ENCODE results near the gene NBPF4.
"Not testable (repeated sequence)": the region's sequence is repeated elsewhere in the genome, so short reads cannot be mapped to it uniquely, and the experiment has no call there.

NBPF4 gene

DNA sequence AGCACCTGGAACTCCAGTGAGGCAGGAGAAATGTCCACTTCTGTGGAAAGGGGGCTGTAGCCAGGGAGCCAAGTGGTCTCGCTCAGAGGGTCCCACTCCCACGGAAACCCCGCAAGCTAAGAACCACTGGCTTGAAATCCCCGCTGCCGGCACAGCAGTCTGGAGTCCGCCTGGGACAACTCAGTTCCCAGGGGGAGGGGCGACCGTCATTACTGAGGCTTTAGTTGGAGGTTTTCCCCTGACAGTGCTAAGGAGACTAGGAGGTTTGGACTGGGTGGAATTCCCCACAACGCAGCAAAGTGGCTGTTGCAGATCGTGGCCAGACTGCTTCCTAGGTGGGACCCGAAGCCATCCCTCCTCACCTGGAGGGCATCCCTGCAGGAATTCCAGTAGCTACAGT lies 18.1 kb upstream of the NBPF4 start:
- not testable (repeated sequence) for H3K27me3 ChIP-seq (ENCODE audit: control insufficient read depth in 3 of 3, insufficient read depth in 3 of 3, low read depth in 1 of 3, low read length in 3 of 3); H3K18ac ChIP-seq (ENCODE audit: low read length); H3K27ac ChIP-seq (replicated peaks; ENCODE audit: low read length); H3K4me1 ChIP-seq (ENCODE audit: control insufficient read depth in 2 of 2, insufficient read depth in 1 of 2, low read depth in 1 of 2, low read length in 2 of 2); H2BK120ac ChIP-seq (ENCODE audit: low read depth, low read length); H3K4ac ChIP-seq (ENCODE audit: low read length); H3K23ac ChIP-seq (ENCODE audit: low read depth, low read length, poor library complexity); H3K4me2 ChIP-seq (ENCODE audit: insufficient read depth, low read length, poor library complexity, severe bottlenecking); H3K79me1 ChIP-seq (ENCODE audit: low read depth, low read length); H3K36me3 ChIP-seq (replicated peaks in 1 of 2; ENCODE audit: control insufficient read depth in 2 of 2, insufficient read depth in 2 of 2, low read length in 2 of 2); H2AFZ ChIP-seq (ENCODE audit: low read length); H4K8ac ChIP-seq (ENCODE audit: low read depth, low read length); H3K4me3 ChIP-seq (ENCODE audit: low read length in 2 of 2); H3K9ac ChIP-seq (ENCODE audit: low read depth, low read length, poor library complexity); H2AK5ac ChIP-seq (ENCODE audit: low read depth, low read length); H2BK12ac ChIP-seq (ENCODE audit: low read length); H3K9me3 ChIP-seq (replicated peaks in 1 of 2; ENCODE audit: control insufficient read depth in 2 of 2, insufficient read depth in 1 of 2, low read depth in 1 of 2, low read length in 2 of 2); H3K14ac ChIP-seq (ENCODE audit: low read length); H2BK15ac ChIP-seq (ENCODE audit: low read length); H2BK5ac ChIP-seq (ENCODE audit: low read length); DNase-seq (ENCODE audit: low spot score); H4K91ac ChIP-seq (ENCODE audit: low read depth, low read length, poor library complexity)
- WGBS, 2 donors (ENCODE audit: extremely low coverage in 2 of 2, insufficient read length in 2 of 2, insufficient replicate concordance in 1 of 2): no CpG with 5 or more reads among the region's 11 CpGs

DNA sequence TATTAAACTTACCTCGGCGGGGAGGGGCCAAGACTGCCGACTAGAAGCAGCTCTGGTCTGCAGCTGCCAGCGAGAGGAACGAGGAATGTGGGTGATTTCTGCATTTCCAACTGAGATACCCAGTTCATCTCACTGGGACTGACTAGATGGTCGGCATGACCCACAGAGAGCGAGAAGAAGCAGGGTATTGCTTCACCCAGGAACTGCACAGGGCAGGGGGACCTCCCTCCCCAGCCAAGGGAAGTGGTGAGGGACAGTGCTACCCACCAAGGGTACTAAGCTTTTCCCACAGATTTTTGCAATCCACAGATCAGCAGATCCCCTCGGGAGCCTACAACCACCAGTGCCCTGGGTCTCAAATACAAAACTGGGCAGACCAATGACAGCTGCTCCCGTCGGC lies 17.6 kb upstream of the NBPF4 start:
- not testable (repeated sequence) for H3K4me2 ChIP-seq (ENCODE audit: insufficient read depth, low read length, poor library complexity, severe bottlenecking); H3K4ac ChIP-seq (ENCODE audit: low read length); H2BK12ac ChIP-seq (ENCODE audit: low read length); H3K23ac ChIP-seq (ENCODE audit: low read depth, low read length, poor library complexity); DNase-seq (ENCODE audit: low spot score); H3K36me3 ChIP-seq (replicated peaks in 1 of 2; ENCODE audit: control insufficient read depth in 2 of 2, insufficient read depth in 2 of 2, low read length in 2 of 2); H3K14ac ChIP-seq (ENCODE audit: low read length); H3K9me3 ChIP-seq (replicated peaks in 1 of 2; ENCODE audit: control insufficient read depth in 2 of 2, insufficient read depth in 1 of 2, low read depth in 1 of 2, low read length in 2 of 2); H3K27me3 ChIP-seq (ENCODE audit: control insufficient read depth in 3 of 3, insufficient read depth in 3 of 3, low read depth in 1 of 3, low read length in 3 of 3); H3K4me3 ChIP-seq (ENCODE audit: low read length in 2 of 2); H2AK5ac ChIP-seq (ENCODE audit: low read depth, low read length); H3K4me1 ChIP-seq (ENCODE audit: control insufficient read depth in 2 of 2, insufficient read depth in 1 of 2, low read depth in 1 of 2, low read length in 2 of 2); H3K27ac ChIP-seq (replicated peaks; ENCODE audit: low read length); H2BK15ac ChIP-seq (ENCODE audit: low read length); H3K18ac ChIP-seq (ENCODE audit: low read length); H3K79me1 ChIP-seq (ENCODE audit: low read depth, low read length); H2AFZ ChIP-seq (ENCODE audit: low read length); H4K91ac ChIP-seq (ENCODE audit: low read depth, low read length, poor library complexity); H4K8ac ChIP-seq (ENCODE audit: low read depth, low read length); H3K9ac ChIP-seq (ENCODE audit: low read depth, low read length, poor library complexity); H2BK120ac ChIP-seq (ENCODE audit: low read depth, low read length); H2BK5ac ChIP-seq (ENCODE audit: low read length)
- WGBS, 2 donors (ENCODE audit: extremely low coverage in 2 of 2, insufficient read length in 2 of 2, insufficient replicate concordance in 1 of 2): no CpG with 5 or more reads among the region's 10 CpGs

DNA sequence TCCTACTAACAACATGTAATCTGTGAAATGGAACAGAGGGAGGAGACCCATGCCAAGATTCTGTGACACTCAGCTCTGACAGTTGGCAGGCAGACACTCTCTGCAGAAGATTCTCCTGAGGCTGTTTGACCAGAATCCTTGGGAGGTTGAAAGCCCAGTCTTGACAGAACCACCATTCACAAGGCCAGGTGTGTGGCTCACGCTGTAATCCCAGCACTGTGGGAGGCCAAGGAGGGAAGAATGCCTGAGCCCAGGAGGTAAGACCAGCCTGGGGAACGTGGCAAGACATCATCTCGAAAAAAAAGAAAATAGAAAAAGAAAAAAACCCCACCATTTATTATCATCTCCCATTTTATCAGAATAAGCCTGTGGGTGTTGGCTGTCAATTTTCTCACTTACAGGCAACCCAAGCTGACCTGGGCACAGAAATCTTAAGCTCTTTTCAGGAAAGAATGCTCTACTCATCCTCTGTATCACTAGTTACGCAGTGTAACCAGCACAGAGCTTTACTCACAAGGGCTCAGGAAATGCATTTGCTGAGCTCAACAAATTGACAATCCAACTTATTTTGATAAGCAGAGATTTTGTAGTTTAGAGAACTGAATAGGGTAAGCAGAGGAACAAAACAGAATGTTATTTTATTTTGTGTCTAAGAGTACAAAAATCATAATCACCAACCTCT lies 16.8 kb upstream of the NBPF4 start:
- not testable (repeated sequence) for DNase-seq (ENCODE audit: low spot score); H3K4me2 ChIP-seq (ENCODE audit: insufficient read depth, low read length, poor library complexity, severe bottlenecking); H3K23ac ChIP-seq (ENCODE audit: low read depth, low read length, poor library complexity); H2BK15ac ChIP-seq (ENCODE audit: low read length); H3K14ac ChIP-seq (ENCODE audit: low read length); H3K27me3 ChIP-seq (ENCODE audit: control insufficient read depth in 3 of 3, insufficient read depth in 3 of 3, low read depth in 1 of 3, low read length in 3 of 3); H4K91ac ChIP-seq (ENCODE audit: low read depth, low read length, poor library complexity); H2AFZ ChIP-seq (ENCODE audit: low read length); H3K27ac ChIP-seq (replicated peaks; ENCODE audit: low read length); H2BK5ac ChIP-seq (ENCODE audit: low read length); H2AK5ac ChIP-seq (ENCODE audit: low read depth, low read length); H3K9me3 ChIP-seq (replicated peaks in 1 of 2; ENCODE audit: control insufficient read depth in 2 of 2, insufficient read depth in 1 of 2, low read depth in 1 of 2, low read length in 2 of 2); H2BK12ac ChIP-seq (ENCODE audit: low read length); H3K4me3 ChIP-seq (ENCODE audit: low read length in 2 of 2); H3K36me3 ChIP-seq (replicated peaks in 1 of 2; ENCODE audit: control insufficient read depth in 2 of 2, insufficient read depth in 2 of 2, low read length in 2 of 2); H3K4me1 ChIP-seq (ENCODE audit: control insufficient read depth in 2 of 2, insufficient read depth in 1 of 2, low read depth in 1 of 2, low read length in 2 of 2); H2BK120ac ChIP-seq (ENCODE audit: low read depth, low read length); H3K79me1 ChIP-seq (ENCODE audit: low read depth, low read length); H3K9ac ChIP-seq (ENCODE audit: low read depth, low read length, poor library complexity); H3K18ac ChIP-seq (ENCODE audit: low read length); H3K4ac ChIP-seq (ENCODE audit: low read length); H4K8ac ChIP-seq (ENCODE audit: low read depth, low read length)
- no CpG with 5 or more reads among the region's 4 CpGs for WGBS, 2 donors (ENCODE audit: extremely low coverage in 2 of 2, insufficient read length in 2 of 2, insufficient replicate concordance in 1 of 2)

DNA sequence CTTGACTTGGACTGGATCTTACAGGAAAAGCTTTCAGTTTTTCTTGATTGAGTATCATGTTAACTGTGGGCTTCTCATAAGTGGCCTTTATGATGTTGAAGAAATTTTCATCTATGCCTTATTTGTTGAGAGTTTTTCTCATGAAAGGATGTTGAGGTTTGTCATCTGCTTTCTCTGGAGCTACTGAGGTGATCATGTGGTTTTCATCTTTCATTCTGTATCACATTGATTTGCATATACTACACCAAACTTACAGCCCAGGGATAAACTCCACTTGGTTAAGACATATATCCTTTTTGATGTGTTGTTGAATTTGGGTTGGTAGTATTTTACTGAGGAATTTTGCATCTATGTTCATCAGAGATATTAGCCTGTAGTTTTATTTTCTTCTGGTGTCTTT lies 11.6 kb upstream of the NBPF4 start:
- H4K8ac ChIP-seq (ENCODE audit: low read depth, low read length); H2AFZ ChIP-seq (ENCODE audit: low read length); H3K36me3 ChIP-seq (replicated peaks in 1 of 2; ENCODE audit: control insufficient read depth in 2 of 2, insufficient read depth in 2 of 2, low read length in 2 of 2); H3K4me2 ChIP-seq (ENCODE audit: insufficient read depth, low read length, poor library complexity, severe bottlenecking); H3K9me3 ChIP-seq (replicated peaks in 1 of 2; ENCODE audit: control insufficient read depth in 2 of 2, insufficient read depth in 1 of 2, low read depth in 1 of 2, low read length in 2 of 2); H2BK12ac ChIP-seq (ENCODE audit: low read length); H2BK120ac ChIP-seq (ENCODE audit: low read depth, low read length); H3K23ac ChIP-seq (ENCODE audit: low read depth, low read length, poor library complexity); H2BK5ac ChIP-seq (ENCODE audit: low read length); H3K79me1 ChIP-seq (ENCODE audit: low read depth, low read length); H3K27ac ChIP-seq (replicated peaks; ENCODE audit: low read length); H3K18ac ChIP-seq (ENCODE audit: low read length); H3K27me3 ChIP-seq (ENCODE audit: control insufficient read depth in 3 of 3, insufficient read depth in 3 of 3, low read depth in 1 of 3, low read length in 3 of 3); H3K4me1 ChIP-seq (ENCODE audit: control insufficient read depth in 2 of 2, insufficient read depth in 1 of 2, low read depth in 1 of 2, low read length in 2 of 2); H3K4ac ChIP-seq (ENCODE audit: low read length); H3K4me3 ChIP-seq (ENCODE audit: low read length in 2 of 2); H4K91ac ChIP-seq (ENCODE audit: low read depth, low read length, poor library complexity); DNase-seq (ENCODE audit: low spot score); H3K9ac ChIP-seq (ENCODE audit: low read depth, low read length, poor library complexity); H2AK5ac ChIP-seq (ENCODE audit: low read depth, low read length); H2BK15ac ChIP-seq (ENCODE audit: low read length); H3K14ac ChIP-seq (ENCODE audit: low read length): not testable (repeated sequence)

All from neuronal stem cell (in vitro differentiated cells).